GM18873 (cell line): ENCODE results near the gene STK4.

ENCODE experiments used
- ATAC-seq: cut with Tn5 transposase; IDR thresholded peaks from one replicate; pipeline ENCODE4 v1.9.1; 2021; ENCODE audit warnings: mild to moderate bottlenecking, moderate library complexity, moderate number of reproducible peaks; ENCODE audit not compliant: unreplicated experiment, low FRiP score

STK4 gene

DNA sequence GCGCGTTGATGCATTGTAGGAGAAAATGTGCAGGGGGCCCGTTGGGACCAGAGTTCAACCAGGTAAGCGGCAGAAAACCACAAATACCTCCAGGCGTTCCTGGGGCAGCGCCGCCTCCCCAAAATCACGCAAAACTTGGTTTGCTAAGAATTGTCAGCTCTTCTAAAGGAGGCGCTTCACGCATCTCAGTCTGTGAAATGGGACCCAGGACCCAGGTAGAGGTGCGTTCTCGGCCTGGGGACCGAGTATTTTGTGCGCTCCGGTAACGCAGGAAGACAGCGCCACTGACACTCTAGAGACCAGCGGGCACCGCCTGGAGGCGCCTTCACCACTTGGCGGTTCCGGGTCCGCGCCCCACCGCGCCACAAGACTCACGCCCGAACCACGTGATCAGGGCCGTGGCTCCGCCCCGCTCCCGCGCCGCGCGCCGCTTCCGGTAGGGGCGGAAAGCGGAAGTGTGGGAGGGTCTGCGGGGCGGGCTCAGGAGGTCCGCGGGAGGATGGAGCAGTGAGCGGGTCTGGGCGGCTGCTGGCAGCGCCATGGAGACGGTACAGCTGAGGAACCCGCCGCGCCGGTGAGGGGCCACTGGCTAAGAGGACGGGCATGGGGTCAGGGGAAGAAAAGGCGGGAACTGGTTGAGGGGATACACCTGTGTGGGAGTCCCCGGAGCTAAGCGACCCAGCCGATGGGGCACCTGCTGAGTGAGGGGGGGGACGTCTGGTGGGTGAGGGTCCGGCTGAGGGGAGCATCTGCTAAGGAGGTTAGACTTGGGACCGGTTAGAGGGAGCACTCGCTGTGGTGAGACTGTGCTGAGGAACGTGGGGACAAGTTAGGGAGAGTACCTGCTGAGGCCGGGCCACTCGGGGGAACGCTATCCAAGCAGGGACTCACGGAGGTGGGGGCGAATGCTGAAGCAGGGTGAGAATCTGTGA, at the start of gene STK4:
Gene STK4, plus strand, starts transcription at position 483 of the 932 bp plus-strand sequence. Its CDS starts 57 bp downstream, at position 540.
- peak; percentile 60 for ATAC-seq

GRCh38 chr20:44916586-44916985, 49.7 kb upstream of the STK4 start:
- no peak for ATAC-seq

DNA sequence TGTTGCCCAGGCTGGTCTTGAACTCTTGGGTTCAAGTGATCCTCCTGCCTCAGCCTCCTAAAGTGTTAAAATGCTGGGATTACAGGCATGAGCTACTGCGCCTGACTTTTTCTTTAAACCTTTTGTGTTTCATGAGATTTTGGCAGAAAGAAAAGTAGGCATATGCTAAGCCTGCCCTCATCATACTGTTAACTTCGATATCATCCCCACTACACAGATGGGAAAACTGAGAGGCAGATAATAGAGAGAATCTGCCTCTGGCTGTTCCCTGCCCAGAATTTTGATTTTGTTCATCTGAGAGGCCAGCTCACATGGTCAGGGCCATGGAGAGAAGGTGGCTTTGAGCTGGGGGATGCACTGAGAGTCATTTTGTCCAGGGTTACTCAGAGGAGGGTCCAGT, 48.9 kb upstream of the STK4 start:
- ATAC-seq = no peak

DNA sequence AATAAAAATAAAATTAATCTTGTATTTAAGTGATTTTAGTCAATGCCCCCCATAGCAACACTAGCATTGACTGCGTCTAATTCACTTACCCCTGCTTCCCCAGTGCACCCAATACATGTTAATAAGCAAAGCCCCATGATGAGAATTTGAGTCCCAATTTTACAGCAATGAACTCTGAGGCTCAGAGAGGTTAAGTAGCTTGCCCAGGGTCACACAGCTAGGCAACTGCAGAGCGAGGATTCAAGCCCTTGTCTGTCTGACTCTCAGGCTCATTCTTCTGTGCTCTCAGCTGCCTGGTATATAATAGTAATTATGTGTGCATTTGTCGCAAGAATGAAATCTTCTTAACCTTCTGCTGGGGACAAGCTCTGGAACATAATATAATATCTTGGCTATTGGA, 48.0 kb upstream of the STK4 start:
- no peak for ATAC-seq

- ATAC-seq = no peak
Observed at GRCh38 chr20:44918761-44919160, 47.6 kb upstream of the STK4 start.

DNA sequence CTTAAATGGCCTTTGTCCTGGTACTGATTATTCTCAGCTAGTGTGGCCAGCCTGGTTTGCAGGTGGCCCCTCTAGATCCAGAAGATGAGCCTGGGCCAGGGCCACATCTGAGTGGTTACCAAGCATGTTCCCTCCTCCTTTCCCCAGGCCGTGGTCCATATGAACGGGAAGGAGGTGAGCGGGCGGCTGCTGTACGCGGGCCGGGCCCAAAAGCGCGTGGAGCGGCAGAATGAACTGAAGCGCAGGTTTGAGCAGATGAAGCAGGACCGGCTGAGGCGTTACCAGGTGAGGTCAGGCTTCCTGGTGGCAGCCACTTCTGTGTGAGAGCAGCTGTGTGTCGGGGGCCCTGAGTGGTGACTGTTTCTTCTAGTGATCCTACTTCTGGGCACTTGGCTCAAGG, 44.9 kb upstream of the STK4 start:
- ATAC-seq = no peak

GRCh38 chr20:44924541-44924940, 41.8 kb upstream of the STK4 start:
- no peak for ATAC-seq

DNA sequence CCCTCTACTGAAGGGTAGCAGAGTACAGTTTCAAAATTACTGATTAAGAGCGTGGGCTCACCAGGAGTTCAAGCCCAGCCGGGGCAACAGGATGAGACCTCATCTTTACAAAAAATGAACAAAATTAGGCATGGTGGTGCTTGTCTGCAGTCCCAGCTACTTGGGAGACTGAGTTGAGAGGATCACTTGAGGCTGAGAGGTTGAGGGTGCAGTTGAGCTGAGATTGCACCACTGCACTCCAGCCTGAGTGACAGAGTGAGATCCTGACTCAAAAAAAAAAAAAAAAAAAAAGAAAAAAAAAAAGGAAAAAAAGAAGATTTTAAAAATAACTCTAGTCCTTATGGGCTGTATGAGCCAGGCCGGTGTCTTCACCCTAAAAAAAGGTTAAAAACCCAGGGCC, 37.7 kb upstream of the STK4 start:
- ATAC-seq = no peak

GRCh38 chr20:44930517-44931168, 35.7 kb upstream of the STK4 start:
- ATAC-seq = no peak

DNA sequence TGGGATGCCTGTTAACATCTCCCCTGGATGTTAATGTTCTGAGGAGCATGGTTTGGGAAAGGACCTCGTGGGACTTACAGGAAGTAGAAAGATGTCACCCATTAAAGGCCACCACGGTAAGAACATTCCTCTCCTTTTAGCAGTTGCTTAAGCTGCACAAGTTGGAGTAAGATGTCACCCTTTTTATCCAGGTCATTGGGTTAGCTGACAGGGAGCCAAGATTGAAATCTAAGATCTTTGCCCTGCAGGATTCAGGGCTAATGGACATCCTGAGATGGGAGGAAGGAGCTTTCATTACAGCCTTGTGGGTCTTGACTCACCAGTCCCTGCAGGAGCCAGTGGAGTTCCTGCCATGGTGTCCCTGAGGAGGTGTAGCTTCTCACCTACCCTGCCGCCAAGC, 34.4 kb upstream of the STK4 start:
- ATAC-seq = no peak

- ATAC-seq = no peak
Observed at GRCh38 chr20:44932916-44933315, 33.4 kb upstream of the STK4 start.

DNA sequence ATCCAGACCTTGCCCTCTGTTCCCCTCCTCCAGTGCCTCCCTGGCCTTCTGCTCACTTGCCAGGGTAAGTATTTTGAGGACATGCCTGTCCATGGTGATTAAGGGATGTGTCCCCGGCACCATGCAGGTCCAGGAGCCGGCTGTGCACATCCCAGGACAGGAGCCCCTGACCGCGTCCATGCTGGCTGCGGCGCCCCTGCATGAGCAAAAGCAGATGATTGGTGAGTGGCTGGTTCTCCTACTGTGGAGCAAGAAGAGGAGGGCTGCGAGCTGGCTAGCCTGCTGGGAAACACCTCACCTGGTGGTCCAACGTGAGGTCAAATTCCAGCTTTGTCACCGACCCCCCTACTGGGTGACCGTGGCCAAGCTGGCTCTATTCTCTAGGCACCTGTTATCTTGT, 29.8 kb upstream of the STK4 start:
- ATAC-seq = no peak

GRCh38 chr20:44938637-44939036, 27.7 kb upstream of the STK4 start:
- ATAC-seq = no peak

DNA sequence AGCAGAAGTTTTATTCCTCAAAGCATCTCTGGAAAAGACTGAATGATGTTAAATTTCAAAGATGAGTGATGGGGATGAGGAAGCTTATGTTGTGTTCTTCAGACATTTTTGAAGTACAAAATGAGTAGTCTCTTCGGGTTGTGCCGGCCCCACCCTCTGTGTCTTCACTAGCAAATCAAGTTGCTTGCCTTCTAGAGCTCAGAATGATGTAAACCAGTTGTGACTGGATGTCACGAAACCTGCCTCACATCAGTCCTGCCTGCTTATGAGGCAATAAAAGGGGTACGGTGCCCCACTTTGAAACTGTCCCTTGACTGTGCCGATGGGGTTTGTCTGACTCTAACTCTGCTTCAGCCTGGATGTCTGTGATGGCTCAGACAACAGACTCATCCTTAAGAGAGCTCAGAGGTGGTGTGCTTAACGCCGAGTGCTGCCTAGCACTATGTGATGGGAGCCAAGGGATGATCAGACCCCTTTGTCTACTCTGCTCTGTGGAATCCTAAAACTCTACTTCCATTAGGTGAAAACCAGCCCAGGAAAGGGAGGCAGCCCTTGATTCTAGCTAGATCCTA, 25.1 kb upstream of the STK4 start:
- no peak for ATAC-seq

DNA sequence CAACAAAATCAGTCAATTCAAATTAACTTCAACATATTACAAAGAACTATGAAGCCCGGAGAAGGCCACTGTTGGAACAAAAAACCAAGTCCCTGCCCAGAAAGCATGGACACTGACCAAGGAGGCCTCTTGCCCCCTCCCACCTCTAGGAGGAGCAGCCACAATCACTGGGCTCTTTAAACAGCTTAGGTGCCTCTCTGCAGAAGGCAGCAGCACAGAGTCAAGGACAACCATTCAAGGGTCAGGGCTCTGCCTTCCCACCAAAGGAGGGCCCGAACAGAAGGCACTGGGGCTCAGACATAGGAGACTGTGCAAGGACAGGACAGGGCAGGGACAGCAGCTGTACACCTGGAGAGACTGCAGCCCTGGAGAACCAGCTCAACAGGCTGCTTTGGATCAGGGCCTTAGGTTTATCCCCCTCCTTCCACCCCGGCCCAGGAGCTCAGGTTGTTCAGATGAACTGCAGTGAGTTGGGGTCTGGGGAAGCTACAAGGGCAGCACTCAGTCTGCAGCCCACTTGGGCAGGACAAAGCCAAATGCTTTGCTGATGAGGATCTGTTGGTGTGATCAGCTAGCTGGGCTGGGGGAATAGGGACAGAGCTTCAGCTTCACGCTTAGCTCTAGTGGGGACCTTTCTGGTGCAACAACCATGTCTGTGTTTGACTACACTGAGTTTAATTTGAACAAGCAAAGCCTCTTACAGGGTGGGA, 23.9 kb upstream of the STK4 start:
- ATAC-seq = no peak

DNA sequence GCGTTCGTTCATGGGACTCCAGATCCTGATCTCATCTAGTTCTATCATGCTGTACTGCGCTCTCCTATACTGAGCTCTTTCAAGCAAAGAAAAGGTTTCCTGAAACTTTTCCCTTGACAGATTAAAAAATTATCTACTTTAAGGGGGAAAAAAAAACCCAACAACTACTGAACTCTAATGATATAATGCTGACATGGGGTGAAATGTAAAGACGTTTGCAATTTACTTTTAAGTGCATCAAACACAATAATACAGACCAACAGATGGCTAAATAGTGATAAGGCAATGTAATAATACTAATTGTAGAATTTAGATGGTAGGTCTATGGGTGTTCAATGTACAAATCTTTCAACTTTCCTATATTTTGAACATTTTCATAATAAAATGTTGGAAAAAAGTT, 22.5 kb upstream of the STK4 start:
- ATAC-seq = no peak

- no peak for ATAC-seq
Observed at GRCh38 chr20:44945261-44945660, 21.1 kb upstream of the STK4 start.

GRCh38 chr20:44946271-44946852, 19.9 kb upstream of the STK4 start:
- no peak for ATAC-seq

DNA sequence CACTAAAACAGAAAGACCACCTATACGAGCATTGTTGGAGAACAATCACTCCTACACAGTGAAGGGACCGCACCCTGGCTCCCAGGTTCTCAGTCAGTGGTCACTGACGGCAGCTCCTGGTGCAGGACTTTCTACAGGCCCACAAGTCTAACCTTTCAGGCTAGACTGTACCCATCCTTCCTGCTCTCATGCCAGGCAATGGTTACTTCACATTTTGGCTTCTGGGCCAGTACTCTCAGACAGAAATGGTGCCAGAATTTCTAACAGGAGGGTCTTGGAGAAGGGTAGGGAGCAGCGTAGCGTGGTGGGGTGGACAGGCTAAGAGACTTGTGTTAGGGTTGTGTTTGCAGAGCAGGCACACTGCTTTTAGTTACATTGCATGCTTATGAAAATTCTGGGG, 18.2 kb upstream of the STK4 start:
- no peak for ATAC-seq

GRCh38 chr20:44948513-44948912, 17.8 kb upstream of the STK4 start:
- no peak for ATAC-seq

- no peak for ATAC-seq
Observed at GRCh38 chr20:44950368-44950767, 15.9 kb upstream of the STK4 start.
